ENCODE data around the gene SBNO1.

The SBNO1 gene

GRCh38 chr12:123389560-123390351 is 25.1 kb upstream of the SBNO1 start:
- no peak overlapping the region for H2AFZ ChIP-seq (ENCODE audit: low read length)
- no peak for DNase-seq
- no peak for TF ChIP-seq CTCF (IDR thresholded peaks at IDR 0.05; ENCODE audit: low read length)
- no peak for TF ChIP-seq EZH2 (optimal IDR thresholded peaks at IDR 0.05; ENCODE audit: low read depth, low read length)
- TF ChIP-seq EZH2phosphoT487 (IDR thresholded peaks at IDR 0.05; ENCODE audit: low read length): no peak
- H3K27me3 ChIP-seq (replicated peaks; ENCODE audit: insufficient read depth, low read length): no peaks in the 10 kb centered on the region
- H3K36me3 ChIP-seq (replicated peaks; ENCODE audit: insufficient read depth, low read length): no peaks in the 10 kb centered on the region
- peaks cover 35% of the 10 kb centered on the region for H3K79me2 ChIP-seq (ENCODE audit: low read length)
- H3K4me2 ChIP-seq (ENCODE audit: low read depth, low read length): no peak overlapping the region
- peaks cover 10% of the 10 kb centered on the region; the same call in 1 of the 2 replicates for H3F3A ChIP-seq (ENCODE audit: insufficient read depth, low read length)
- H3K9me3 ChIP-seq (replicated peaks; ENCODE audit: insufficient read depth, low read length): no peaks in the 10 kb centered on the region
- H3K9ac ChIP-seq (ENCODE audit: low read length): no peak overlapping the region
- peaks cover 10% of the 10 kb centered on the region for H3K4me1 ChIP-seq (ENCODE audit: low read length)
- no peaks in the 10 kb centered on the region for H3K9me2 ChIP-seq (replicated peaks; ENCODE audit: insufficient read depth, low read length)
- H4K20me1 ChIP-seq (ENCODE audit: insufficient read depth, low read length): no peaks in the 10 kb centered on the region
- no peak overlapping the region for H3K27ac ChIP-seq (ENCODE audit: low read length)
- no peak overlapping the region; the same call in 1 of the 2 replicates for H3K4me3 ChIP-seq (ENCODE audit: low read length)

- Histone ChIP-seq H4K20me1 (ENCODE audit: insufficient read depth, low read length) (no peaks in the 10 kb centered on the region), H3K9me2 (replicated peaks; ENCODE audit: insufficient read depth, low read length) (no peaks in the 10 kb centered on the region), H3K27me3 (replicated peaks; ENCODE audit: insufficient read depth, low read length) (no peaks in the 10 kb centered on the region), H3K79me2 (ENCODE audit: low read length) (peaks cover 41% of the 10 kb centered on the region), H3K9ac (ENCODE audit: low read length) (no peak overlapping the region), H3K36me3 (replicated peaks; ENCODE audit: insufficient read depth, low read length) (no peaks in the 10 kb centered on the region), H3F3A (ENCODE audit: insufficient read depth, low read length) (peaks cover 10% of the 10 kb centered on the region; the same call in 1 of the 2 replicates), H3K27ac (ENCODE audit: low read length) (no peak overlapping the region), H2AFZ (ENCODE audit: low read length) (no peak overlapping the region), H3K4me2 (ENCODE audit: low read depth, low read length) (no peak overlapping the region), H3K4me1 (ENCODE audit: low read length) (peaks cover 10% of the 10 kb centered on the region), H3K9me3 (replicated peaks; ENCODE audit: insufficient read depth, low read length) (no peaks in the 10 kb centered on the region), H3K4me3 (ENCODE audit: low read length) (no peak overlapping the region)
- TF ChIP-seq CTCF (IDR thresholded peaks at IDR 0.05; ENCODE audit: low read length): no peak
- no peak for TF ChIP-seq EZH2phosphoT487 (IDR thresholded peaks at IDR 0.05; ENCODE audit: low read length)
- no peak for TF ChIP-seq EZH2 (optimal IDR thresholded peaks at IDR 0.05; ENCODE audit: low read depth, low read length)
- no peak for DNase-seq
Measured at GRCh38 chr12:123388951-123389559, 24.4 kb upstream of the SBNO1 start.

- no peak for TF ChIP-seq EZH2 (optimal IDR thresholded peaks at IDR 0.05; ENCODE audit: low read depth, low read length)
- TF ChIP-seq EZH2phosphoT487 (IDR thresholded peaks at IDR 0.05; ENCODE audit: low read length): no peak
- TF ChIP-seq CTCF (IDR thresholded peaks at IDR 0.05; ENCODE audit: low read length): no peak
- Histone ChIP-seq H3K4me3 (ENCODE audit: low read length) (peak overlapping the region; percentile 61), H2AFZ (ENCODE audit: low read length) (peak overlapping the region; percentile 58; the same call in 1 of the 2 replicates), H3K4me1 (ENCODE audit: low read length) (peaks cover 10% of the 10 kb centered on the region), H3K9me3 (replicated peaks; ENCODE audit: insufficient read depth, low read length) (no peaks in the 10 kb centered on the region), H3K9ac (ENCODE audit: low read length) (peak overlapping the region; percentile 64), H3K36me3 (replicated peaks; ENCODE audit: insufficient read depth, low read length) (no peaks in the 10 kb centered on the region), H3K27me3 (replicated peaks; ENCODE audit: insufficient read depth, low read length) (no peaks in the 10 kb centered on the region), H3K79me2 (ENCODE audit: low read length) (peaks cover 41% of the 10 kb centered on the region), H3K4me2 (ENCODE audit: low read depth, low read length) (peak overlapping the region; percentile 78), H3K9me2 (replicated peaks; ENCODE audit: insufficient read depth, low read length) (no peaks in the 10 kb centered on the region), H4K20me1 (ENCODE audit: insufficient read depth, low read length) (no peaks in the 10 kb centered on the region), H3K27ac (ENCODE audit: low read length) (peak overlapping the region; percentile 56), H3F3A (ENCODE audit: insufficient read depth, low read length) (peaks cover 10% of the 10 kb centered on the region; the same call in 1 of the 2 replicates)
- DNase-seq: peak; percentile 38
Measured at GRCh38 chr12:123388177-123388950, 23.7 kb upstream of the SBNO1 start.
